GM19455 (cell line): ENCODE measurements around the gene CCR5.
A peak's percentile ranks its signal among the peaks of the same experiment; 100 is the strongest.
"Not testable (repeated sequence)": the region's sequence is repeated elsewhere in the genome, so short reads cannot be mapped to it uniquely, and the experiment has no call there.

Experiments used
- ATAC-seq: cut with Tn5 transposase; IDR thresholded peaks from one replicate; pipeline ENCODE4 v1.9.1; 2021; ENCODE audit not compliant: unreplicated experiment

The CCR5 gene

GRCh38 chr3:46370839-46371518 is at the start of gene CCR5:
CCR5 (plus strand) TSS chr3:46370946; CDS start chr3:46372903, 1,957 bp downstream.
- no peak for ATAC-seq

- ATAC-seq: no peak
Observed at GRCh38 chr3:46321461-46322104, 49.2 kb upstream of the CCR5 start.

GRCh38 chr3:46324036-46324435 is 46.7 kb upstream of the CCR5 start:
- ATAC-seq: no peak

- no peak for ATAC-seq
Observed at GRCh38 chr3:46325645-46326300, 45.0 kb upstream of the CCR5 start.

- not testable (repeated sequence) for ATAC-seq
Observed at GRCh38 chr3:46330676-46331075, 40.1 kb upstream of the CCR5 start.

GRCh38 chr3:46334741-46335478 is 35.8 kb upstream of the CCR5 start:
- no peak for ATAC-seq

GRCh38 chr3:46335541-46335940 is 35.2 kb upstream of the CCR5 start:
- no peak for ATAC-seq

GRCh38 chr3:46337911-46338310 is 32.8 kb upstream of the CCR5 start:
- no peak for ATAC-seq

GRCh38 chr3:46338840-46339239 is 31.9 kb upstream of the CCR5 start:
- no peak for ATAC-seq

GRCh38 chr3:46344476-46344875 is 26.3 kb upstream of the CCR5 start:
- ATAC-seq: no peak

GRCh38 chr3:46348823-46349482 is 21.8 kb upstream of the CCR5 start:
- no peak for ATAC-seq

GRCh38 chr3:46349484-46350261 is 21.1 kb upstream of the CCR5 start:
- ATAC-seq: peak; percentile 83

GRCh38 chr3:46350262-46350565 is 20.5 kb upstream of the CCR5 start:
- peak; percentile 23 for ATAC-seq

- no peak for ATAC-seq
Observed at GRCh38 chr3:46351646-46352045, 19.1 kb upstream of the CCR5 start.

- ATAC-seq: no peak
Observed at GRCh38 chr3:46353090-46353489, 17.7 kb upstream of the CCR5 start.

- no peak for ATAC-seq
Observed at GRCh38 chr3:46353647-46354410, 16.9 kb upstream of the CCR5 start, which contains the start of gene CCR2. CCR2 (plus strand) TSS chr3:46354111; CDS start chr3:46357528, 3,417 bp downstream.

- ATAC-seq: no peak
Observed at GRCh38 chr3:46354478-46354877, 16.3 kb upstream of the CCR5 start.

- ATAC-seq: no peak
Observed at GRCh38 chr3:46354984-46355383, 15.8 kb upstream of the CCR5 start.

- ATAC-seq: no peak
Observed at GRCh38 chr3:46356276-46356675, 14.5 kb upstream of the CCR5 start.

GRCh38 chr3:46356909-46357308 is 13.8 kb upstream of the CCR5 start:
- ATAC-seq: no peak
